Measurements from ENCODE around the gene ANKRD65.

Gene ANKRD65

DNA sequence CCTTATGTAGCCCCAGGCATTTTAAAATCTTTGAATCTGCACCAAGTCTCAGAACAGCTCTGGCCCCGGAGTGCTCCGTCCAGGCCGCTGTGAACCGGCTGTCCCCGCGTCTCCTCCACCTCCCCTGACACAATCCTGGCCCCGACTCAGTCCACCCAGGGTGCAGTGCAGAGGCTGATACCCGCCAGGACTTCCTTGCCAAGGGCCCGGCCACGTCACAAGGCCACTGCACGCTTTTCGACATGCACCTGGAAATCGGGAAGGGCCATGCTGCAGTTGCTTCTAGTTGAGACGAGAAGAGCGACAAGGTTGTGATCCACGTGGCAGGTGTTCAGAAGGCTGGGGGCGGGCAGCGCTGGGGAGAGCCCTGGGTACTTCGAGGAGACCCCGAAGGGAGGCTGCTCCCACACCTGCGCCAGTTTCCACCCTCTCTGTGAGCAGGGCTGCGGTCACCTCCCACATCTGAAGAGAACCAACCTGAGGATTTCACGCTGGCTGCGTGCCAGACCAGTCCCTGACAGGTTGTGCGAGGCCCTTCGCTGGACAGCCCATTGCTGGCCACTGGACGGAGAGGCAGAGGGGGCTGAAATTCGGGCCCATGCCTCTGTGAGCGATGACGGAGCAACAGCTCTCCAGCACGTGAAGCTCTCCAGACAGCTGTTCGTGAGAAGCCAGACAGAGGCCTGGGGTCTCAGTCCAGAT is 21.1 kb upstream of the ANKRD65 start:
- no peak for DNase-seq (ENCODE audit: low read depth in 2 of 2)

DNA sequence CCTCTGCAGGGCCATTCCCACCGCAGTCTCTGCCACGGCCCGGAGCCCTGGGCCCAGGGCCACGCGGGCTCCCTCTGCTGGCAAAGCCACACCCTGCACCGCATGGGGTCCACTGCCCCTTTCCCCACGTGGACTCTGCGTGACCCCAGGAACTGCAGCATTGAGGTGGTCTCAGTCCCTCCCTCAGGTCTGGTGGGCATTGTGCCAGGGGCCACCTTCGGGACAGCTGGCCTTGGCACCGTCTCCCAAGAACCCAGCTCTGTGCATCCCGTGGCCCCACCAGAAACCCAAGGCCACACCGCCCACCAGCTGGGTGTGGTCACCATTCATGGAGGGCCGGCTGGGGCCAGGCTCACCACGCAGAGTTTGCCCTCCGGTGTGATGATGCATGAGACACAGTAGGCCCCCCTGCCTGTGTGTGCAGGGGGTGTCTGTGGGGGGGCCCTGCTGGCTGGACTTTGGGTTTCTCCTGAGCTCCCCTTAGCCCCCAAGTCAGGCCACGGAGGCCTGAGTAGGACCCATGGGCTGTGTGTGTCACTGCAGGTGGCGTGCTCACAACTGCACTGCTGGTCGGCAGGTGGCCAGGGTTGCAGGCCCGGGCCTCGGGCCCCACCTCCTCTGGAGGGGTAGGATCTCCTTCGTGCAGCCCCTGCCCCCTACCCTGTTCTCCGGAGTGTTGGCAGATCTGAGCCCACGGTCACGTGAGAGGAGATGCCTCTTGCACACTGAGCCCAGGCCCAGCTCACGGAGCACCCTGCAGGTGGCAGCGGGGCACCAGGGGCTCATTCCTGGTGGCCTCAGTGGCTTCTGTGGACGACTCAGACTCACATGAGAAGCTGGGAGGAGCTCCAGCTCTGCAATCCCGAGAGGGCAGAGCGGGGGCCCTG is 20.2 kb upstream of the ANKRD65 start:
- peak in 1 of 2 donors; percentile 26 for DNase-seq (ENCODE audit: low read depth in 2 of 2)

DNA sequence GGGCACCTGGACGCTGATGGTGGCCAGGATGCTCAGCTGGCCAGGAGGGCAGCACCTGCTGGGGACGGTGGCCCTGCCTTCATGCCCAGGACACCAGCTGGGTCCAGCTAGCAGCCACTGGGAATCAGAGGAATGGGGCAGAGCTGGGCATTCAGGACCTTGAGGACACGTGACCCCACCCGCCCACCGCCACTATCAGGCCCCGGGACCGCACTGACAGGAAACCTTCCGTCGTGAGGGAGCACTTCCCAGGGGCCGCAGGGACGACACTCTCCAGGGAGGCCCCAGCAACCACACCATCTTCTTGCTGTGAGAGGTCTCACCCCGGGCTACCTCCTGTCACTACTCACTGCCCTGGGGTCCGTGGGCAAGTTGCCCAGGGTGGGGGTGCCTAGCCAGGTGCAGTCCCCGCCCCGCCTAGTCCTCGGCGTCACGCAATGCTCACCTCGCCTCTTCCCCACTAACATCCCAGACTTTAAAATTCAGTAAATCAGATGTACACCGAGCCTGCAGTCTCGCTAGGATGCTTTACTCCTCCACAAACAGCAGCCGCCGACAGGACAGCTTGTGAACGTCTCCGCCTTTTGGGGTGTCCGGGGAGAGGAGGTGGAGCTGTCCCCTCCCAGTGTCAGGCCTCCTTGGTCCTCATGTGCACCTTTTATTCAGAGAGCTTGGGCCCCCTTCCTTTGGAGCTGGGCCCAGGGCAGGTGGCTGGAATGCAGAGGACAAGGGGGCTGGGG is 19.4 kb upstream of the ANKRD65 start:
- no peak for DNase-seq (ENCODE audit: low read depth in 2 of 2)

DNA sequence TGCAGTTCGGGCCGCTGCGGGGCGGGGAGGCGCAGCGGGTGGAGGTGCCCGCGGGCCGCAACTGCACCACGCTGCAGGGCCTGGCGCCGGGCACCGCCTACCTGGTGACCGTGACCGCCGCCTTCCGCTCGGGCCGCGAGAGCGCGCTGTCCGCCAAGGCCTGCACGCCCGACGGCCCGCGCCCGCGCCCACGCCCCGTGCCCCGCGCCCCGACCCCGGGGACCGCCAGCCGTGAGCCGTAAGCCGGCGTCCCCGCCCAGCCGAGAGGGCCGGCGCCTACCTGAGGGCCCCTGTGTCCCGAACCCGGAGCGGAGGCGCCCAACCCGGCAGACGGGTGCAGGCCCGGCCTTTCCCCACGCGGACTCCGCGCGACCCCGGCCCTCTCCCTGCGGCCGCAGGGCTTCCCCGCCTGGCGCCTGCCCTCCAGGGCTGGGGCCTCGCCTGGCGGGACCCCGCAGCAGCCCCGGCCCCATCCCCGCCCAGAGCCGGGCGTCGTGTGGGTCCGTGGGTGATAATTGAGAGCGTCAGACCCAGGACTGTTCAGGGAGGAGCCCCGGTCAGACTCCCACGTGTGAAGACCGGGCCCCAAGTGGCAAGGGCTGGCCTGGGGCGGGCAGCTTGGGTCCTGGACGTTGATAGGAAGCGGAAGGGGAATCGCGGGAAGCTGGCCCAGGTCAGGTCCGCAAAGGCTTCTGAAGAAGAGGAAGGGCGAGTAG is 18.6 kb upstream of the ANKRD65 start:
- no peak for DNase-seq (ENCODE audit: low read depth in 2 of 2)

DNA sequence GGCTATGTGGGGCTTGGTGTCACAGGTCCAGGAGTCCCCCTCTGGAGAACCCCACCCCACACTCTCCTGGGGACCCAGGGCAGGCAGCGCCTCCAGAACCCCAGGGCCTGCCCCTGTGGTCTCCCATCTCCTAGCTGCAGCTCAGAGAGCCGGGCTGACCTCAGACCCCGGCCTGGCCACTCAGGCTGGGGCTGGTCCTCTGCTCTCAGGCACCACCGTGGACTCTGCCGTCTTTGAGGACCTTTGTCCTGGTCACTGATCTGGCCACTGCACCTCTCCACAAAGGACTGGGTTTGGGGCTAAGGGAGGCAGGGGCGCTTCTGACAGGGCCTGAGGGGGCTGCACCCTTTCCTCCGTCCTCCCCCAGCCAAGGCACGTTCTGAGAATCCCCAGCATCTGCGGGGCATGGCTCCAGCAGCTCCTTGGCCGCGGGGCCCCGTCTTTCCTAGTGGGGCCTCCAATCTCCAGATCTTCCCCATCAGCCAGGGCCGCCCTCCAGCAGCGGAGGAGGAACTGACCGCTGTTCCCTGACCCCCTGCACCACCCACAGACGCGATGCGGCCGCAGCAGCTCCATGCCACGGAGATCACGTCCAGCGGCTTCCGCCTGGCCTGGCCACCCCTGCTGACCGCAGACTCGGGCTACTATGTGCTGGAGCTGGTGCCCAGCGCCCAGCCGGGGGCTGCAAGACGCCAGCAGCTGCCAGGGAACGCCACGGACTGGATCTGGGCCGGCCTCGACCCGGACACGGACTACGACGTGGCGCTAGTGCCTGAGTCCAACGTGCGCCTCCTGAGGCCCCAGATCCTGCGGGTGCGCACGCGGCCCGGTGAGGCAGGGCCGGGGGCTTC is 17.7 kb upstream of the ANKRD65 start:
- DNase-seq (ENCODE audit: low read depth in 2 of 2): no peak

DNA sequence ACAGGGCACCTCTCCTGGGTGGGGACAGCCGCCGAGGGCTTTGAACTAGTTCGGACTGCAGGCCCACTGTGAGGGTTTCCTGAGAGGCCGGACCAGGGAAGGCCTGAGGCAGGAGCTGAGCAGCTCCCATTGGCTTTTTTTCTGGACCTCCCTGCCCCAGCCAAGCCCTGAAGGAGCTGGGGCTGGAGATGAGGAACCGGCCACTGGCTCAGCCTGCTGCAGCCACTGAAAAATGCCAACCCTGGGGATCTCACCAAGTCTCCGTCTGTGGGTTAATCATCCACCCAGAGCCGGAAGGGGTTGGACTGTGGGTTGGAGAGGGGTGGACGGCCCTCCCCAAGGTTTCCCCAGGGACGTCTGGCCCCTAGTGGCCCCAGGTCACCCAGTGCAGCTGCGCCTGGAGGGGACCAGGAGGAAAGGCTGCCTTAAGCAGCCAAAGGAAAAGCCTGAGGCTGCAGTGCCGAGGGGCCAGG is 16.9 kb upstream of the ANKRD65 start:
- no peak for DNase-seq (ENCODE audit: low read depth in 2 of 2)

DNA sequence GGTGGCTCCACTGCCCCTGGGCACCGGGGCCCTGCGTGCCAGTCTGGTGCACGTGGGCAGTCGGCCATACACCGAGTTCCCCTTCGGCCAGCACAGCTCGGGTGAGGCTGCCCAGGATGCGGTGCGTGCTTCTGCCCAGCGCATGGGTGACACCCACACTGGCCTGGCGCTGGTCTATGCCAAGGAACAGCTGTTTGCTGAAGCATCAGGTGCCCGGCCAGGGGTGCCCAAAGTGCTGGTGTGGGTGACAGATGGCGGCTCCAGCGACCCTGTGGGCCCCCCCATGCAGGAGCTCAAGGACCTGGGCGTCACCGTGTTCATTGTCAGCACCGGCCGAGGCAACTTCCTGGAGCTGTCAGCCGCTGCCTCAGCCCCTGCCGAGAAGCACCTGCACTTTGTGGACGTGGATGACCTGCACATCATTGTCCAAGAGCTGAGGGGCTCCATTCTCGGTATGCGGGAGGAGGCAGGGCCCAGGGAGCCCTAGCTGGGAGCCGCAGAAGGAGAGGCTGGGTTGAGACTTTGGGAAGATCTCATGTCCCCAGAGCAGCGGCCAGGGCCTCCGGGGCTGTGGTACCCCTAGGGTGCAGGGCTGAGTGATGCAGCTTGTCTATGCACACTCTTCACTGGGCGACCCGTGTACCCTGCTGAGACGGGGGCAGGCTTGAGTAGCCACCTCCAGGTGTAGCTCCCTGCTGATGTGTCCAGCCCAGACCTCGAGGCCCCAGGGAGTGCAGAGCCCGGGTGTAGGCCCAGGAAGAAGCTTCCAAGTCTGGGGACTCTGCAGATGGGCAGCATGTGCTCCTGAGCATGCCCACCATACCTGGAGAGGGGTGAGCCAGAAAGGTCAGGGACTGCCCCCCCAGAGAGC is 16.2 kb upstream of the ANKRD65 start:
- DNase-seq (ENCODE audit: low read depth in 2 of 2): no peak

DNA sequence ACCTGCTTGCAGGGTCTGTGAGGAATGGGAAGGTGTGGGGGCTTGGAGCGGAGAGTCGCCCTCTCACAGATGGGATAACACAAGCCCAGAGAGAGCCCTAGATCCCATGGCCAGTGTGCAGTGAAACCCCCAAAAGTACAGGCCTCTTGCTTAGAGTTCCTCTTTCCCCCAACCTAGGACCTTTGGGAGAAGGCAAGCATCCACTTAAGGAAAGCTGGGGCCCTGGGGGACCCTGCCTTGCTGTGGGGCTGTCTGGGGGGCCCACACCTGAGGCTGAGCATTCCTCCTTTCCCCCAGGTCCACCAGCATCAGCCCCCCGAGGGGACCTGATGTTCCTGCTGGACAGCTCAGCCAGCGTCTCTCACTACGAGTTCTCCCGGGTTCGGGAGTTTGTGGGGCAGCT is 15.6 kb upstream of the ANKRD65 start:
- DNase-seq (ENCODE audit: low read depth in 2 of 2): no peak

DNA sequence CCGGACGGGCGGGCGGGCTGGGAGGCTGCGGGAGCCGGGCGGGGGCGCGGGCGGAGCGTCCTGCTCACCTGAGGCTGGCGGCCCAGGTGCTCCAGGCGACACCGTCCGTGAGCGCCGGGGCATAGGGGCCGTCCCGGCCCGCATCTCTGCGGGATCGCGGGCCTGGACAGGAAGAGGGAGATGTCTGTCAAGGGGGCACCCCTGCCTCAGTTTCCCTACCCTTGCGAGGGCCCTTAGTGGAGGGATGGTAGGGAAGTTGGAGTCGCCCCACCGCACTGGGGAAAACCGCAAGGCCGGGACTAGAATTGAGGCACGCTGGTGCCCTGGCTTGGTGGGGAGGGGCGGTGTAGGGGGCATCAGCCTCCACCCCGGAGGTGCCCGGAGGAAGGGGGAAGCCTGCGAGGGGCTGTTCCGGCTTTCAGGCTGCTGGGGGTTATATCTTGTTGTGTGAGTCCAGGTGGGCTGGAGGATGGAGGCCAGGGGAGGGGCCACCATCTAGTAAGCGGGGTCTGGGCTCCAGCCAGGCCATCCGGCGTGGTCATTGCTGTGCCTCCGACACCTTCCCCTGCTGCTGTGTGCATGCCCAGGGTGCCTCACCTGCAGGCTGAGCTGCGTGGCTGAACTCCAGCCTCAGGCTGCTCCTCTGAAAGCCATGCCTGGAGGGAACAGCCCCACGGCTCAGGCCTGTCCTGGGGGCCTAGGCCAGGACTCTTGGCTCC is 15.0 kb upstream of the ANKRD65 start:
- no peak for DNase-seq (ENCODE audit: low read depth in 2 of 2)

DNA sequence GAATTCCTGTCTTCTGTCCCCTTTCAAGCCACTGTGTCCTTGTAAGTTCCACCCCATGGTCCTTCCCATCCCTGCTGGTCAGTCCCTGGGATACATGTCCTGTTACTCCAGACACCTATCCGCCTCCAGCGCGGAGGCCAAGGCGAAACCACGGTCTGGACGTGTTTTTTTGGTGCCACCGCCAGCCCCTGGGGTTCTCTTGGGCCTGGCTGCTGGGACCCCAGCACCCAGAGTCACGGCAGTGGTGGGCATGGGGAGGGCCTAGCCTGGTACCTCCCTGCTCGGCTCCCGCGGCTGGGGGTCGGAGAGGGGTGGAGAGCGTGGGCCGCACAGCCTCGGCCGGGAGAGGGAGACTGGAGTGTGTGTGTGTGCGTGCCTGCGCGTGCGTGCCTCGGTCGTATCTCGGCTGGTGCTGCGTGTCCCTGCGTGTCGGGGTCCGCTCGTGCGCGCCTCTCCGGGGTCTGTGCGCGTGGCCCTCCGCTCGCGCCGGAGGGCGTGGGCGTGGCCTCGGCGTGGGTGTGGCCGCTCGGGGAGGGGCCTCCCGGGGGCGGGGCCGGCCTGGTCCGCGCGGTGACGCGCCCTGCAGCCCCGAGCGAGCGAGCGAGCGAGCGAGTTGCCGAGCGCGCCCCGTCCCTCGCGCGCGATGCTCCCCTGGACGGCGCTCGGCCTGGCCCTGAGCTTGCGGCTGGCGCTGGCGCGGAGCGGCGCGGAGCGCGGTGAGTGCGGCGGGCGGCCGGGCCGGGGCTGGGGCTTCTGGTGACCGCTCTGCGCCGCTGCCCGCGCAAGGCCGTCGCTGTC is 14.2 kb upstream of the ANKRD65 start, which contains the start of gene VWA1:
VWA1 (plus strand) TSS at position 585 of the 798 bp plus-strand sequence; CDS start at position 644, 59 bp downstream.
- DNase-seq (ENCODE audit: low read depth in 2 of 2): peak; percentile 24 to 35

DNA sequence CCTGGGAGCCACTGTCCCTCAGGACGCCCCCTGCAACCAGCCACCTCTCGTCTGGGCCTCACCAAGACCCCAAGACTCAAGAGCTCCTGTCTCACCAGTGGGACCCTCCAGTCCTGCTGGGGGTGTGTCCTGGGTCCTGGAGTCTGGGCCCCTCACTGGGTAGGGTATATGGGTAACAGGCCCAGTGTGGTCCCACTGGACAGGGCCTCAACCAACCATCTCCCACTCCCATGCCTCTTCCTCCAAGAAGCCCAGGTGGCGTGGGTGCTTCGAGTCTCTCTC is 13.7 kb upstream of the ANKRD65 start:
- DNase-seq (ENCODE audit: low read depth in 2 of 2): no peak

DNA sequence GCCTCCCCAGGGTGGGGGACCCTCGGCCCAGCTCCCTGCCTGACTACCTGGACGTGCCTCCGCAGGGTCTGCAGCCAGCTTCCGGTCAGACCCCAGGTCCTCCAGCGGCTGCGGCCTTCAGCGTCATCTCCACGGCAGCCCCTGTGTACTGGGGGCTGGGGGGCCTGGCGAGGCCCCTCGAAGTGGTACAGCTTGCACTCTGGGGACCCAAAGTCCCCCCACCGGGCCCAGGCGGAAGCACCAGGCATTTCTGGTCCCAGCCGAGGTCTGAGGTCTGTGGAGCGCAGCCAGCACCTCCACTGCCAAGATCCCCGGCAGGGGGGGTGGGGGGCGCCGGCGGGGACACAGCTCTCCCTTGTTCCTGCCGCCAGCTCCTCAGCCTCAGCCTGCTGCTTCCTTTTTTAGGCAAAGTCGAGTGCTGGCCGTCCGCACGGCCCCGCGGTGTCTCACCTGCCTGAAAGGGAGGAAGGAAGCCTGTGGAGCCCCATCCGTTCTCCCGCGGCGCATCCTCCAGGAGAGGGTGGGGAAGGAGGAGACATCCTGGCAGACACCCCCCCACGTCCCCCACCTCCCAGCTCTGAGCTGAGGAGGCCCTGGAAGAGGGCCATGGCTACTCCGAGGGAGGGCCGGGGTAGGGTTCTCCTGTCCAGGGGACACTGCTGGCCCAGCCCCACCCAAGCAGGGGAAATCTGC is 13.2 kb upstream of the ANKRD65 start:
- DNase-seq (ENCODE audit: low read depth in 2 of 2): no peak

DNA sequence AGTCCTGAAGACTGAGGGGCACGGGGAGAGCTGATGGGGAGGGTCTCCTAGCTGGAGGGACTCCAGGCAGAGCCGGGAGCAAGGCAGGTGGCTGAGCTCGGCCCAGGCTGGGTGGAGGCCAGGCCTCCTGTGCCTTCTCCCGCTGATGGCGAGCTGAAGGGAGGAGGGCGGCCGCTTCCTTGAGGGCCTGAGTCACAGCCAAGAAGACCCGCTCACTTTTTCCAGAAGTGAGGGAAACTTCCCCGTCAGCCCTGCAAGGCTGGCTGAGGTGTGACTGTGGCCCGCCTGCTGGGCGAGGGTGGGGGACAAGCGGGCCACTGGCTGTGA is 12.7 kb upstream of the ANKRD65 start:
- peak in 1 of 2 donors; percentile 36 for DNase-seq (ENCODE audit: low read depth in 2 of 2)

DNA sequence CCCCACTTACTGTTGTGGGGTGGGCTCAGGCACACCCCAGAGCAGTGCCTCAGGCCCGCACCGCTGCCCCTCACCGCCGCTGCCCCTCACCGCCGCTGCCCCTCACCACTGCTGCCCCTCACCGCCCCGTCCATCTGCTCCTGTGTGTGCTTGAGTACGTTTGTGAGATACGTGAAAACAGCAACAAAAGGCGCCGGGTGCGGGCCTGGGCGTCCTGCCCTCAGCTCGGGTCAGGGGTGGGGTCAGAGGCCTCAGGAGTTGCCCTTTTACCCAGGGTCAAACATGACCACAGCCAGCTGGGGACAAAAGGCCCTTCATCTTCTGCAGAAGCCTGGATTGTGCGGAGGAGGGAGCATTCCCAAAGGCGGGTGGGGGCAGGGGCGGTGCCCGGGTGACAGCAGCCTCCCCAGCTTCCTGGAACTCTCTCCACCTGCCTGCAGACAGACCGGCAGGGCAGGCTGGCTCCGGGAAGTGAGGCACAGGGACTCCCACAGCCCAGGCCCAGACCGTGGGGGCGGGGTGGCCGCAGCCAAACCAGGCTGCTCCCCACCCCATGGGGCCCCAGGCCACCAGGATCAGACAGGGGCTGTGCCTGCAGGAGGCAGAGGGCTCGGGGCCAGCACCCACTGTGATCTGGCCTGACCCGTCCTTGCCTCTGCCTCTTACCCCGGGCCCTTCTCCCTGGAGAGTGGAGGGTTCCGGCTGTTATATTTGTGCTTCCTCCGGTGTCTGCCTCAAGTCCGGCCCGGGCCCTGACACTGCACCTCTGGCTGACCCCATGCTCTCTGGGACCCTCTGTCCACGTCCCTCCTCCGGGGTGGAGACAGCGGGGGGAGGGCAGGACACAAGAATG is 12.1 kb upstream of the ANKRD65 start:
- no peak for DNase-seq (ENCODE audit: low read depth in 2 of 2)

DNA sequence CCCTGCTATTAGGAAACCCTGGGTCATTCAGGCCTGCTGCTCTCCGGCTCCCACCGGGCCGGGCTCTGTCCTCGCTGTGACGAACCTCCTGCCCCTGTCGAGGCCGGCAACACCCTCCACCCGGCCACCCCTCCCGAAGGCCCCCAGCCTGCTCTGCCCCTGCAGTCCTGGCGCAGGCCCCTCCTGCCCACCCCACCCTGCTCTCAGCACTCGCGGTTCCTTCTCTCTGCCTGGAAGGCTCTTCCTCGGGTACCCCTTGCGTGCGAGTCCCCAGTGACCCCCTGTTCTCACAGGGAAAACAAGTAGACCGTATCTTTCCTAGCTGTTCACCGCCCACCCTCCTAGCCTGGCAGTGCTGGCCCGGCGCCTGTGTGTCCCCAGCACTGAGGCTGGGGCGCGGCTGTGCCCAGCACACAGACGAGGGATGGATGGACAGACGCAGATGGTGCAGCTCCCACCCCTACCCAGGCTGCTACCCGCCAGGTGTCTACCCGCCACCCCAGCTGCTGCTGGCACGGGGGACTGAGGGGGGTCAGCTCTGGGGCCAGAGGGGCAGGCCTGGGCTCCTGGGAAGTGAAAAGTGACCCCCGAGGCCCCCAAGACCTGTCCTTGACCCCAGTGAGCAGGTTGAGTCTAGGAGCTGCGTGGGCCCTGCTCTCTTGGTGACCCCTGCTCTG is 11.3 kb upstream of the ANKRD65 start:
- DNase-seq (ENCODE audit: low read depth in 2 of 2): no peak

DNA sequence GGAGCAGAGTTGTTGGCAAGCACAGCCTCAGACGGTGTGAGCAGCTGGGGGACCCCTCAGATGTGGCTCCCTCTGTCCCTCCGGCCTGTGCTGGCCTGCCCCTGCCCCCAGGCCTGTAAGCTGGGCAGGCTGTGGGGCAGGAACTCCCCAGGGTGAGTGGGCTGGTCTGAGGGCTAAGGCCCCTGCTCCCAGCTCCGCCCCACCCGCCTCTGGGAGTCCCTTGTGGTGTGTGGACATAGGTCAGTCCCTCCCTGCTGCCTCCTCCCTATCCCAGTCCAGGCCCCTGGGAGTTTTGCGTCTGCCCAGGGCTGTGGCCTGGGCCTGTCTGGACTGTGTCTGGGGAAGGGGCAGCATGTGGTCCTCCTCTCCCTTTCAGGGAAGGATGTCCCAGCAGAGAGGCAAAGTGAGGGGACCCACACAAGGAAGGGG is 10.8 kb upstream of the ANKRD65 start:
- no peak for DNase-seq (ENCODE audit: low read depth in 2 of 2)
